ENCODE results near the gene WDR55. TPM values are rescaled to one million over a fixed set of nuclear protein-coding genes. Genes with fewer than 3 reads are reported as not detected.
"Not testable (repeated sequence)": the region's sequence is repeated elsewhere in the genome, so short reads cannot be mapped to it uniquely, and the experiment has no call there.

Gene WDR55
- total and polyA plus RNA-seq, 2 of the 4 experiments (the other 2 are of a cell fraction): 19.0 to 20.4 TPM

DNA sequence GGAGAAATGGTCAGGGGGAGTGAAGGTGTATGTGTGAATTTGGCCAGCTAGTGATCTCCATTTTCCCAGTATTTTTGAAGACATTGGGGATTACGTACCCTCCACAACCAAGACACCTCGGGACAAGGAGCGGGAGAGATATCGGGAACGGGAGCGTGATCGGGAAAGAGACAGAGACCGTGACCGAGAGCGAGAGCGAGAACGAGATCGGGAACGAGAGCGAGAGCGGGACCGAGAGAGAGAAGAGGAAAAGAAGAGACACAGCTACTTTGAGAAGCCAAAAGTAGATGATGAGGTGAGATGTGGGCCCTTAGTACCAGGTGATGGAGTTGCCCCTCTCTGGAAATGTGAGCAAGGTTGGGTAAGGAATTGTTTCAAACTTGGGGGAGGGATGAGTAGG lies 5.8 kb upstream of the WDR55 start:
- H4K20me1 ChIP-seq (ENCODE audit: insufficient read depth, low read length): no peaks in the 10 kb centered on the region
- no peak overlapping the region for H3K4me3 ChIP-seq (ENCODE audit: insufficient read depth, low read depth, low read length)
- H3K4ac ChIP-seq (ENCODE audit: low read depth, low read length): no peak overlapping the region
- no peak overlapping the region for H4K5ac ChIP-seq (ENCODE audit: low read depth, low read length)
- no peak for ATAC-seq (ENCODE audit: low read depth)
- H4K91ac ChIP-seq (ENCODE audit: insufficient read depth, low read depth, low read length): no peak overlapping the region
- no peak overlapping the region for H3K18ac ChIP-seq (ENCODE audit: low read depth, low read length)
- BruUV-seq (replicated peaks): no TSS peak
- no peaks in the 10 kb centered on the region for H3K27me3 ChIP-seq (ENCODE audit: control insufficient read depth, insufficient read depth, low read length)
- no peak overlapping the region for H2BK15ac ChIP-seq (ENCODE audit: low read depth, low read length)
- H2BK20ac ChIP-seq (ENCODE audit: low read depth, low read length): no peak overlapping the region
- WGBS, 2 experiments (ENCODE audit: extremely low coverage in 2 of 2, insufficient read length in 1 of 2): 98% methylated on average over 14 of the region's 17 CpGs; no CpG with 5 or more reads in 1 of the 2 experiments
- DNase-seq: no peak
- H3K4me2 ChIP-seq (ENCODE audit: low read depth, low read length): no peak overlapping the region
- intact Hi-C loops (cut with micrococcal nuclease): no loop called here
- peaks cover 69% of the 10 kb centered on the region for H3K36me3 ChIP-seq (ENCODE audit: control insufficient read depth, insufficient read depth, low read length)
- dilution Hi-C loops (cut with HindIII; ENCODE audit: low sequenced_read_pairs, unreplicated experiment): no loop called here
- no peak overlapping the region for H2AK5ac ChIP-seq (ENCODE audit: low read depth, low read length)
- H3K9me1 ChIP-seq (ENCODE audit: insufficient read depth, low read length): no peaks in the 10 kb centered on the region
- H2BK120ac ChIP-seq (ENCODE audit: low read depth, low read length): no peak overlapping the region
- TF ChIP-seq NFE2L2 (IDR thresholded peaks at IDR 0.05; ENCODE audit: low read depth, low read length): no peak
- TF ChIP-seq, protein P1, sequence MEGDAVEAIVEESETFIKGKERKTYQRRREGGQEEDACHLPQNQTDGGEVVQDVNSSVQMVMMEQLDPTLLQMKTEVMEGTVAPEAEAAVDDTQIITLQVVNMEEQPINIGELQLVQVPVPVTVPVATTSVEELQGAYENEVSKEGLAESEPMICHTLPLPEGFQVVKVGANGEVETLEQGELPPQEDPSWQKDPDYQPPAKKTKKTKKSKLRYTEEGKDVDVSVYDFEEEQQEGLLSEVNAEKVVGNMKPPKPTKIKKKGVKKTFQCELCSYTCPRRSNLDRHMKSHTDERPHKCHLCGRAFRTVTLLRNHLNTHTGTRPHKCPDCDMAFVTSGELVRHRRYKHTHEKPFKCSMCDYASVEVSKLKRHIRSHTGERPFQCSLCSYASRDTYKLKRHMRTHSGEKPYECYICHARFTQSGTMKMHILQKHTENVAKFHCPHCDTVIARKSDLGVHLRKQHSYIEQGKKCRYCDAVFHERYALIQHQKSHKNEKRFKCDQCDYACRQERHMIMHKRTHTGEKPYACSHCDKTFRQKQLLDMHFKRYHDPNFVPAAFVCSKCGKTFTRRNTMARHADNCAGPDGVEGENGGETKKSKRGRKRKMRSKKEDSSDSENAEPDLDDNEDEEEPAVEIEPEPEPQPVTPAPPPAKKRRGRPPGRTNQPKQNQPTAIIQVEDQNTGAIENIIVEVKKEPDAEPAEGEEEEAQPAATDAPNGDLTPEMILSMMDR (conservative IDR thresholded peaks at IDR 0.05; ENCODE audit: low read depth, low read length): no peak
- TF ChIP-seq RCOR1 (IDR thresholded peaks at IDR 0.05; ENCODE audit: insufficient replicate concordance, low read length): no peak
- no peak for TF ChIP-seq FOS (IDR thresholded peaks at IDR 0.05; ENCODE audit: low read depth, low read length)
- no peak for TF ChIP-seq BHLHE40 (IDR thresholded peaks at IDR 0.05; ENCODE audit: low read depth, low read length)
- no peak for TF ChIP-seq MXI1 (IDR thresholded peaks at IDR 0.05; ENCODE audit: borderline replicate concordance, low read depth, low read length)
- in situ Hi-C loops (cut with MboI; ENCODE audit: low sequenced_read_pairs): no loop called here
- peaks cover 0 to 7% of the 10 kb centered on the region in 2 experiments; a peak in 1 of 4 replicates for H3K79me1 ChIP-seq (ENCODE audit: low read depth in 1 of 2, low read length in 2 of 2)
- no peak overlapping the region for H4K8ac ChIP-seq (ENCODE audit: low read depth in 2 of 2, low read length in 2 of 2)
- ChIA-PET CTCF (no interaction called here), POLR2A (ENCODE audit: unreplicated experiment) (no interaction called here)
- no peak overlapping the region for H3K27ac ChIP-seq (ENCODE audit: insufficient read depth, low read length)
- H3K14ac ChIP-seq (replicated peaks; ENCODE audit: low read depth, low read length): no peak overlapping the region
- no peak overlapping the region for H2AFZ ChIP-seq (replicated peaks; ENCODE audit: low read length, poor library complexity)
- no peak overlapping the region for H3K56ac ChIP-seq (ENCODE audit: extremely low read depth, insufficient read depth, low read length)
- H2BK5ac ChIP-seq (ENCODE audit: low read depth, low read length, poor library complexity, severe bottlenecking): no peak overlapping the region
- H3K9ac ChIP-seq (ENCODE audit: low read depth, low read length): no peak overlapping the region
- no peak overlapping the region for H2AK9ac ChIP-seq (replicated peaks; ENCODE audit: low read depth, low read length, poor library complexity)
- no peaks in the 10 kb centered on the region for H3K9me3 ChIP-seq (ENCODE audit: control insufficient read depth, insufficient read depth, low read length)
- H3K4me1 ChIP-seq (ENCODE audit: control insufficient read depth, insufficient read depth, low read length): no peaks in the 10 kb centered on the region
- no peak overlapping the region for H3K23ac ChIP-seq (ENCODE audit: low read depth, low read length)

DNA sequence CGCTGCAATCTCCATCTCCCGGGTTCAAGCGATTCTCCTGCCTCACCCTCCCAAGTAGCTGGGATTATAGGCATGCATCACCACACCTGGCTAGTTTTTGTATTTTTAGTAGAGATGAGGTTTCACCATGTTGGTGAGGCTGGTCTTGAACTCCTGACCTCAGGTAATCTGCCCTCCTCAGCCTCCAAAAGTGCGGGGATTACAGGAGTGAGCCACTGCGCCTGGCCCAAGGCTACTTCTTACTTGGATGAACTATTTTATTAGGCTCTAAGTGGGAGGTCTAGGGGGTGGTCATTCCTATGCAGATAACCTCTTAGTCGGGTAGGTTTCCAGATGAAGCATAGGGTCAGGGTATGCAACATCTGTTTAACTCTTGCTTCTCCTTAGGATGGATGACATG lies 4.3 kb upstream of the WDR55 start:
- H3K4me1 ChIP-seq (ENCODE audit: control insufficient read depth, insufficient read depth, low read length); ATAC-seq (ENCODE audit: low read depth): not testable (repeated sequence)

More for the DNA sequence above, 4.3 kb upstream of the WDR55 start:
- H3K4ac ChIP-seq (ENCODE audit: low read depth, low read length); H2AFZ ChIP-seq (replicated peaks; ENCODE audit: low read length, poor library complexity); H4K8ac ChIP-seq (ENCODE audit: low read depth in 2 of 2, low read length in 2 of 2); H4K5ac ChIP-seq (ENCODE audit: low read depth, low read length); H3K56ac ChIP-seq (ENCODE audit: extremely low read depth, insufficient read depth, low read length); H3K79me1 ChIP-seq (ENCODE audit: low read depth in 1 of 2, low read length in 2 of 2); POLR2A ChIA-PET (ENCODE audit: unreplicated experiment); H4K20me1 ChIP-seq (ENCODE audit: insufficient read depth, low read length); DNase-seq; CTCF ChIA-PET; H3K9ac ChIP-seq (ENCODE audit: low read depth, low read length); H4K91ac ChIP-seq (ENCODE audit: insufficient read depth, low read depth, low read length); H3K23ac ChIP-seq (ENCODE audit: low read depth, low read length); H3K4me3 ChIP-seq (ENCODE audit: insufficient read depth, low read depth, low read length); H3K9me1 ChIP-seq (ENCODE audit: insufficient read depth, low read length); dilution Hi-C loops (cut with HindIII; ENCODE audit: low sequenced_read_pairs, unreplicated experiment); H3K9me3 ChIP-seq (ENCODE audit: control insufficient read depth, insufficient read depth, low read length); H3K4me2 ChIP-seq (ENCODE audit: low read depth, low read length); H2BK20ac ChIP-seq (ENCODE audit: low read depth, low read length); H3K27ac ChIP-seq (ENCODE audit: insufficient read depth, low read length); H2BK120ac ChIP-seq (ENCODE audit: low read depth, low read length); H2AK9ac ChIP-seq (replicated peaks; ENCODE audit: low read depth, low read length, poor library complexity); H2BK15ac ChIP-seq (ENCODE audit: low read depth, low read length); H3K14ac ChIP-seq (replicated peaks; ENCODE audit: low read depth, low read length); BruUV-seq (replicated peaks); H3K18ac ChIP-seq (ENCODE audit: low read depth, low read length); in situ Hi-C loops (cut with MboI; ENCODE audit: low sequenced_read_pairs); H3K27me3 ChIP-seq (ENCODE audit: control insufficient read depth, insufficient read depth, low read length); H2AK5ac ChIP-seq (ENCODE audit: low read depth, low read length); H2BK5ac ChIP-seq (ENCODE audit: low read depth, low read length, poor library complexity, severe bottlenecking): not testable (repeated sequence)
- WGBS, 2 experiments (ENCODE audit: extremely low coverage in 2 of 2, insufficient read length in 1 of 2): 33% methylated on average over 1 of the region's 6 CpGs; no CpG with 5 or more reads in 1 of the 2 experiments
- intact Hi-C loops (cut with micrococcal nuclease): loop anchor here (2.0 kb wide), 1 partner anchor 14 kb away; the partner anchor contains the start of genes IK and NDUFA2
- peaks cover 59% of the 10 kb centered on the region for H3K36me3 ChIP-seq (ENCODE audit: control insufficient read depth, insufficient read depth, low read length)
